ENCODE measurements around the gene NME4. TPM values are rescaled to one million over a fixed set of nuclear protein-coding genes. Genes with fewer than 3 reads are reported as not detected.
A peak's percentile ranks its signal among the peaks of the same experiment; 100 is the strongest.

Gene NME4
- total RNA-seq, 1 donor from 2014 or later = 101 TPM

DNA sequence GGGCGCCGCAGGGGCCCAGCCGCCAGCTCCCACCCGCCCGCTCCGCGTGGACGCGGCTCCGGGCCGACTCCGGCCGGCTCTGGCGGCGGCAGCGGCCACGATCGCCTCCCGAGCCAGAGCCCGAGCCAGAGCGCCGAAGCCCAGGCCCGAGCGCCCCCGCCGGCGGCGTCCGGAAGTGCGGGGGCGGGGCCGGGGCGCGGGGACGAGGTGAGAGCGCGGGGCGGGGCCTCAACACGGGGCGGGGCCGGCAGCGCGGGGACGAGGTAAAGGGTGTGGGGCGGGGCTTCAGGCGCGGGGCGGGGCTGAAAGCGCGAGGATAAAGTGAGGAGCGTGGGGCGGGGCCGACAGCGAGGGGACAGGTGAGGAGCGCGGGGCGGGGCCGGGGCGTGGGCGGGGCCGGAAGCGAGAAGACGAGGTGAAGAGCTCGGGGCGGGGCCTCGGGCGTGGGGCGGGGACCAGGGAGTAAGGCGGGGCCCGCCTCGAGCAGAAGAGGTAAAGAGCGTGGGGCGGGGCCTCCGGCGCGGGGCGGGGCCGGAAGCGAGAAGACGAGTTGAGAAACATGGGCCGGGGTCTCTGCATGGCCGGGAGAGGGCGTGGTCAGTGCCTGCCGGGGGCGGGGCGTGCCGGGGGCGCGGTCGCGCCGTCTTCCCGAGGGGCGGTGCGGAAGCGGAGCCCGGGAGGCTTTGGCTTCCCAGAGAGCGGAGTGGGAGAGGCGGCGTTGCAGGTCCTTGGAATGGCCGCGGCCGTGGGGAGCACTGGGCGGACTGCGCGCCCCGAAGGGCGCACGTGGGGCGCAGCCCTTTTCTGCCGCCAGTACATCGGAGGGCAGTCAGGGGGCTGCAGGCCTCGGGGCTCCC lies 44.2 kb upstream of the NME4 start, which contains the start of gene AXIN1:
Gene AXIN1, minus strand, starts transcription at position 177 of the 857 bp plus-strand sequence. CDS start 5,698 bp downstream, outside the sequence.
- peak; percentile 100 for DNase-seq
- Histone ChIP-seq H3K9me3 (replicated peaks) (no peaks in the 10 kb centered on the region), H3K4me1 (peaks cover 14% of the 10 kb centered on the region), H3K27me3 (ENCODE audit: low read depth) (no peaks in the 10 kb centered on the region), H3K27ac (replicated peaks) (peak within 1 kb of the TSS; percentile 77), H3K4me3 (peak within 1 kb of the TSS; percentile 80), H3K36me3 (no peaks in the 10 kb centered on the region)
- TF ChIP-seq, protein P1, sequence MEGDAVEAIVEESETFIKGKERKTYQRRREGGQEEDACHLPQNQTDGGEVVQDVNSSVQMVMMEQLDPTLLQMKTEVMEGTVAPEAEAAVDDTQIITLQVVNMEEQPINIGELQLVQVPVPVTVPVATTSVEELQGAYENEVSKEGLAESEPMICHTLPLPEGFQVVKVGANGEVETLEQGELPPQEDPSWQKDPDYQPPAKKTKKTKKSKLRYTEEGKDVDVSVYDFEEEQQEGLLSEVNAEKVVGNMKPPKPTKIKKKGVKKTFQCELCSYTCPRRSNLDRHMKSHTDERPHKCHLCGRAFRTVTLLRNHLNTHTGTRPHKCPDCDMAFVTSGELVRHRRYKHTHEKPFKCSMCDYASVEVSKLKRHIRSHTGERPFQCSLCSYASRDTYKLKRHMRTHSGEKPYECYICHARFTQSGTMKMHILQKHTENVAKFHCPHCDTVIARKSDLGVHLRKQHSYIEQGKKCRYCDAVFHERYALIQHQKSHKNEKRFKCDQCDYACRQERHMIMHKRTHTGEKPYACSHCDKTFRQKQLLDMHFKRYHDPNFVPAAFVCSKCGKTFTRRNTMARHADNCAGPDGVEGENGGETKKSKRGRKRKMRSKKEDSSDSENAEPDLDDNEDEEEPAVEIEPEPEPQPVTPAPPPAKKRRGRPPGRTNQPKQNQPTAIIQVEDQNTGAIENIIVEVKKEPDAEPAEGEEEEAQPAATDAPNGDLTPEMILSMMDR (IDR thresholded peaks at IDR 0.05; ENCODE audit: borderline replicate concordance) = peak; percentile 66
- intact Hi-C loops (cut with micrococcal nuclease) = loop anchor here (10.0 kb wide), 1 partner anchor 128 kb away; the partner anchor contains the start of gene LUC7L

DNA sequence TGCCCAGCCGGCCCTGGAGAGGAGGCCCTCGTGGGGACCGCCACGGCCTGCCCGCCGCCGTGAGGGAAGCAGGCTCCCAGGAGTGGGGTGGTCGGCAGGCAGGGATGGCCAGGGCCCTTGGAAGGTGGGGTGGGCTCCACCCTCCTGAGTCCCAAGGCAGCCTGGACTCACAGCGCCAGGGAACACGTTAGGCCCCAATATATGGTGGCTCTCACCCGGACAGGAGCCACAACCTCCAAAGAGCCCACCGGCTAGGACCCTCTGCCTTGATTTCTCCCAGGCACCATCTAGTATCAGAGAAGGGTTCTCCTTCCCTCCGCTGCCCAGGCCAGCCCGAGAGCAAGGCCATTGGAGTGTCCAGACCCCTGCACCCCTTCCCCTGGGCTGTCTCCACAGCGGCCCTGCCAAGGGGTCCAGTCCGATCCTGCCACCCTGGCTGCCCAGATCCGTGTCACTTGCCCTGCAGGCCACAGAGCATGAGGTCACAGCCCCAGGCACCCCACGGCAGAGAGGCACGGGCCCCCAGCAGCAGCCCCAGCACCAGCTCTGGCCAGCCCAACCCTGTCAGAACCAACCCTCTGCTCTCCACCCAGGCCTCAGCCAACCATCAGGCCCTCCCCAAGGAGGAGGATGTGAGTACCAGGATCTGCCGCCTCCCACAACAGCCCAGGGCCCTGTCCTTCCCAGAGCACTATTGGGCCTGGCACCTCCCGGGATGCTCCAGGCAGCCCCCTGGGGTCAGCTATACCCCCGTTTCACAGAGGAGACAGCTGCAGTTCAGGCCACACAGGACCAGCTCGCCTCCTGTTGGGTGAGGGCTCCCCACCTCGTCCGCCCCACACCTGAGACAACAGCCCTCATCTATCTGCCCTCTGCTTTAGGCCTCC lies 43.4 kb upstream of the NME4 start:
- H3K4me1 ChIP-seq = peaks cover 14% of the 10 kb centered on the region
- peak overlapping the region; percentile 77 for H3K27ac ChIP-seq (replicated peaks)
- intact Hi-C loops (cut with micrococcal nuclease) = loop anchor here (10.0 kb wide), 1 partner anchor 129 kb away; the partner anchor contains the start of gene LUC7L
- no peaks in the 10 kb centered on the region for H3K36me3 ChIP-seq
- TF ChIP-seq, protein P1 (IDR thresholded peaks at IDR 0.05; ENCODE audit: borderline replicate concordance) = no peak
- H3K9me3 ChIP-seq (replicated peaks) = no peaks in the 10 kb centered on the region
- H3K4me3 ChIP-seq = peak overlapping the region; percentile 80
- no peak for DNase-seq
- no peaks in the 10 kb centered on the region for H3K27me3 ChIP-seq (ENCODE audit: low read depth)

DNA sequence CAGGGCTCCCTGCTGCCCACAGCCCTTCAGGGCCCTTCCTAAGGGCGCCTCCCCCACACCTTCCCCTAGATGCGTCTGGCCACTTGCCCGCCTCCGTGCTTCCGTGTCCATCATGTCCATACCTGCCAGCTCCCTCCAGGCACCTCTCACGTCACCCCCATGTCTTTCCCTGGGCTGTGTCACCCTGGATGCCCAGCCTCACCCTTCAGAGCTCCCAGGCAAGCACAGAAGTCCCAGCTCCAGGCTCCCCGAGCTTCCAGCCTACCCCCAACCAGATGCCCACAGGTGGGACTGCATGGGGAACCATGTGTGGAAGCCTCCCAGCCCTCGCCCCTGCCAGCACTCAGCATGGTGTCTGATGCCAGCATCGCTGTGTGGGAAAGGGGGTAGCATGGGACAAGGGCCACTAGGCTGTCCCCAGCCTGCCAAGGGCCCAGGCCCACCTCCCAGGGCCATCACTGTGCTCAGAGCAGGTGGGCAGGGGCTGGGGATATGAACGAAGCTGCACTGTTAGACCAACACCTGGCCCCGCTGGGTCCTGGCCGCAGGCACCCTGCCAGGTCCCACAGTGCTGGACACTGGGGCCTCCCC lies 42.6 kb upstream of the NME4 start:
- intact Hi-C loops (cut with micrococcal nuclease) = loop anchor here (10.0 kb wide), 1 partner anchor 130 kb away; the partner anchor contains the start of gene LUC7L
- H3K9me3 ChIP-seq (replicated peaks) = no peaks in the 10 kb centered on the region
- H3K27me3 ChIP-seq (ENCODE audit: low read depth) = no peaks in the 10 kb centered on the region
- no peaks in the 10 kb centered on the region for H3K36me3 ChIP-seq
- no peak overlapping the region for H3K27ac ChIP-seq (replicated peaks)
- no peak overlapping the region for H3K4me3 ChIP-seq
- H3K4me1 ChIP-seq = peaks cover 14% of the 10 kb centered on the region
- TF ChIP-seq, protein P1 (IDR thresholded peaks at IDR 0.05; ENCODE audit: borderline replicate concordance) = no peak
- DNase-seq = no peak

DNA sequence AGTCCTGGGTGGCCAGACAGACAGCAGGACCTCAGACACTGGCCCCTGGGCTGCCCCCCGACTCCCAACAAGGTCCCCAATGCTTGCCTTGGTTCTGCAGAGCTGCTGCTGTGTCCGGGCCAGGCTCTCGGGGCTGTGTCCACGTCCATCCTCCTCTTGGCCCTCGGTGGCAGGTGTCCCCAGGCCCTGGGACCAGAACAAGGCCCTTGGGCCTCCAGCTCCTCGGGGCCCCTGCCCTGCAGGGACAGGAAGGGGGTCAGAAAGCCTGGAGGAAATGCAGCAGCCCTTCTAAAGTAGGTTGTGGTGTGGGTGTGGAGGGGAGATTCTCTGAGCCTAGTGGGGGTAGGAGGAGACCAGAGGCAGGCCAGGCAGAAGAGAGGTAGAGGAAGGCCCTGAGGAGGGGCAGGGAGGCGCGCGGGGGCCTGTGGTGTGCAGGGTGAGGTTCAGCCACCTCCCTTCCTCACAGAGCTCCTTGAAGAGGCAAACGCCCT lies 42.0 kb upstream of the NME4 start:
- no peaks in the 10 kb centered on the region for H3K36me3 ChIP-seq
- H3K4me1 ChIP-seq = peaks cover 14% of the 10 kb centered on the region
- H3K27me3 ChIP-seq (ENCODE audit: low read depth) = no peaks in the 10 kb centered on the region
- no peaks in the 10 kb centered on the region for H3K9me3 ChIP-seq (replicated peaks)
- H3K4me3 ChIP-seq = no peak overlapping the region
- TF ChIP-seq, protein P1 (IDR thresholded peaks at IDR 0.05; ENCODE audit: borderline replicate concordance) = no peak
- intact Hi-C loops (cut with micrococcal nuclease) = loop anchor here (10.0 kb wide), 1 partner anchor 130 kb away; the partner anchor contains the start of gene LUC7L
- H3K27ac ChIP-seq (replicated peaks) = no peak overlapping the region
- DNase-seq = no peak

Measured in left ventricle myocardium inferior (tissue), 1 donor.